Measurements from ENCODE around the gene PDE11A. TPM values are rescaled to one million over a fixed set of nuclear protein-coding genes. Genes with fewer than 3 reads are reported as not detected.

Gene PDE11A
- total RNA-seq, 2 donors from 2014 or later: 0.28 to 3.5 TPM

GRCh38 chr2:177881921-177882320 is 190.7 kb downstream of the PDE11A start:
- no peak overlapping the region for H3K27ac ChIP-seq
- ATAC-seq (ENCODE audit: insufficient number of reproducible peaks, low FRiP score, low read depth) (no peak), DNase-seq (ENCODE audit: low spot score) (no peak)
- no peaks in the 10 kb centered on the region for H3K4me1 ChIP-seq (ENCODE audit: control insufficient read depth in 1 of 2, low read depth in 2 of 2)
- no peak overlapping the region for H3K4me3 ChIP-seq
- no peak for TF ChIP-seq CTCF (IDR thresholded peaks at IDR 0.05)
- no peaks in the 10 kb centered on the region for H3K27me3 ChIP-seq (replicated peaks; ENCODE audit: insufficient read depth)
- H3K9me3 ChIP-seq: no peaks in the 10 kb centered on the region
- no peaks in the 10 kb centered on the region for H3K36me3 ChIP-seq

- Histone ChIP-seq H3K27me3 (replicated peaks; ENCODE audit: insufficient read depth) (no peaks in the 10 kb centered on the region), H3K36me3 (no peaks in the 10 kb centered on the region), H3K4me1 (ENCODE audit: control insufficient read depth in 1 of 2, low read depth in 2 of 2) (no peaks in the 10 kb centered on the region), H3K27ac (no peak overlapping the region), H3K4me3 (no peak overlapping the region), H3K9me3 (no peaks in the 10 kb centered on the region)
- ATAC-seq (ENCODE audit: insufficient number of reproducible peaks, low FRiP score, low read depth) (no peak), DNase-seq (ENCODE audit: low spot score) (no peak)
- no peak for TF ChIP-seq CTCF (IDR thresholded peaks at IDR 0.05)
Observed at GRCh38 chr2:177881008-177881747, 191.4 kb downstream of the PDE11A start.

GRCh38 chr2:177880285-177880684 is 192.3 kb downstream of the PDE11A start:
- DNase-seq (ENCODE audit: low spot score) (no peak), ATAC-seq (ENCODE audit: insufficient number of reproducible peaks, low FRiP score, low read depth) (no peak)
- Histone ChIP-seq H3K27ac (no peak overlapping the region), H3K27me3 (replicated peaks; ENCODE audit: insufficient read depth) (no peaks in the 10 kb centered on the region), H3K36me3 (no peaks in the 10 kb centered on the region), H3K4me3 (no peak overlapping the region), H3K4me1 (ENCODE audit: control insufficient read depth in 1 of 2, low read depth in 2 of 2) (no peaks in the 10 kb centered on the region), H3K9me3 (no peaks in the 10 kb centered on the region)
- no peak for TF ChIP-seq CTCF (IDR thresholded peaks at IDR 0.05)

GRCh38 chr2:177876950-177877349 is 195.6 kb downstream of the PDE11A start:
- Histone ChIP-seq H3K36me3 (no peaks in the 10 kb centered on the region), H3K9me3 (no peaks in the 10 kb centered on the region), H3K4me3 (no peak overlapping the region), H3K27me3 (replicated peaks; ENCODE audit: insufficient read depth) (no peaks in the 10 kb centered on the region), H3K27ac (no peak overlapping the region), H3K4me1 (ENCODE audit: control insufficient read depth in 1 of 2, low read depth in 2 of 2) (no peaks in the 10 kb centered on the region)
- DNase-seq (ENCODE audit: low spot score): no peak
- TF ChIP-seq CTCF (IDR thresholded peaks at IDR 0.05): no peak
- ATAC-seq (ENCODE audit: insufficient number of reproducible peaks, low FRiP score, low read depth): no peak

GRCh38 chr2:177874686-177875085 is 197.9 kb downstream of the PDE11A start:
- Histone ChIP-seq H3K27ac (no peak overlapping the region), H3K27me3 (replicated peaks; ENCODE audit: insufficient read depth) (no peaks in the 10 kb centered on the region), H3K4me1 (ENCODE audit: control insufficient read depth in 1 of 2, low read depth in 2 of 2) (no peaks in the 10 kb centered on the region), H3K9me3 (no peaks in the 10 kb centered on the region), H3K36me3 (no peaks in the 10 kb centered on the region), H3K4me3 (no peak overlapping the region)
- DNase-seq (ENCODE audit: low spot score) (no peak), ATAC-seq (ENCODE audit: insufficient number of reproducible peaks, low FRiP score, low read depth) (no peak)
- TF ChIP-seq CTCF (IDR thresholded peaks at IDR 0.05): no peak

Data from thoracic aorta (tissue), 2 donors.